A673 (cell line): ENCODE data around the gene NOLC1. TPM values are rescaled to one million over a fixed set of nuclear protein-coding genes. Genes with fewer than 3 reads are reported as not detected.
A peak's percentile ranks its signal among the peaks of the same experiment; 100 is the strongest.

Source experiments
- BruUV-seq: library from RNA; stranded (reverse); fragments of 400-500 nt; replicated peaks from 2 replicates; lab custom pipeline; 2021; lab: Mats Ljungman, UMichigan
- CTCF ChIA-PET: fragments of 300-600 bp; sonication (Branson Sonifier 250); formaldehyde crosslinking; loops from one replicate; lab custom pipeline; 2022; ENCODE audit warnings: antibody characterized with exemption; lab: Charles Lee
- POLR2A ChIA-PET: fragments of 300-600 bp; sonication (Branson Sonifier 250); formaldehyde crosslinking; loops from one replicate; lab custom pipeline; 2022; ENCODE audit warnings: antibody characterized with exemption; ENCODE audit not compliant: low non-redundant PET; lab: Charles Lee
- DNase-seq: peaks from one replicate; pipeline ENCODE4 v3.0.0-alpha.2; 2015; ENCODE audit warnings: low spot score
- H3K27ac ChIP-seq: fragments of 200-600 bp; sonication (generic); 2 replicates; pipeline ENCODE4 v1.5.1; 2016; ENCODE audit warnings: mixed run types, low read depth, mild to moderate bottlenecking, mixed read lengths, antibody characterized with exemption, low read length; ENCODE audit not compliant: poor library complexity, severe bottlenecking
- H3K27me3 ChIP-seq: fragments of 200-600 bp; sonication (generic); replicated peaks from 2 replicates; pipeline ENCODE4 v1.6.1; 2017; ENCODE audit warnings: mixed run types, low read depth, mild to moderate bottlenecking, mixed read lengths, antibody characterized with exemption, low read length; ENCODE audit not compliant: insufficient read depth, poor library complexity
- H3K36me3 ChIP-seq: fragments of 200-600 bp; sonication (generic); 2 replicates; pipeline ENCODE4 v1.6.1; 2016; ENCODE audit warnings: mixed run types, mild to moderate bottlenecking, mixed read lengths, antibody characterized with exemption, low read length; ENCODE audit not compliant: insufficient read depth, poor library complexity, severe bottlenecking
- H3K4me1 ChIP-seq: fragments of 200-600 bp; sonication (generic); 2 replicates; pipeline ENCODE4 v1.6.1; 2017; ENCODE audit warnings: mixed run types, mild to moderate bottlenecking, mixed read lengths, antibody characterized with exemption, low read length; ENCODE audit not compliant: insufficient read depth, poor library complexity, severe bottlenecking
- H3K4me3 ChIP-seq: fragments of 200-600 bp; sonication (generic); 2 replicates; pipeline ENCODE4 v1.5.1; 2016; ENCODE audit warnings: low read depth, mixed run types, mild to moderate bottlenecking, mixed read lengths, low read length; ENCODE audit not compliant: poor library complexity, severe bottlenecking
- H3K9me3 ChIP-seq: fragments of 200-600 bp; sonication (generic); 2 replicates; pipeline ENCODE4 v1.6.1; 2016; ENCODE audit warnings: mixed run types, low read depth, mild to moderate bottlenecking, mixed read lengths, antibody characterized with exemption, low read length; ENCODE audit not compliant: poor library complexity, severe bottlenecking
- EZH2 ChIP-seq: fragments of 200-600 bp; sonication (generic); IDR thresholded peaks from 2 replicates; pipeline ENCODE4 v1.6.1; 2017; ENCODE audit warnings: borderline replicate concordance, low read depth, mild to moderate bottlenecking, mixed read lengths, antibody characterized with exemption, low read length; ENCODE audit not compliant: poor library complexity, severe bottlenecking
- intact Hi-C: fragments of 100-400 bp; cut with micrococcal nuclease; formaldehyde crosslinking; loops from one replicate; pipeline ENCODE4 v1.10.0; 2022; ENCODE audit not compliant: unreplicated experiment
- total RNA-seq: library from RNA; stranded (reverse); gene quantifications from 2 replicates; pipeline ENCODE4 v1.2.3, GENCODE V29; 2021
- TF ChIP-seq, protein P1 (sequence below): fragments of 300-800, 200-600 bp; sonication (generic); conservative IDR thresholded peaks from 2 replicates; pipeline ENCODE4 v1.5.1; 2017; ENCODE audit warnings: low read depth, mild to moderate bottlenecking, antibody characterized with exemption, low read length, moderate library complexity, mixed read lengths

The NOLC1 gene
- total RNA-seq, 1 experiment from 2014 or later, result 225 TPM

DNA sequence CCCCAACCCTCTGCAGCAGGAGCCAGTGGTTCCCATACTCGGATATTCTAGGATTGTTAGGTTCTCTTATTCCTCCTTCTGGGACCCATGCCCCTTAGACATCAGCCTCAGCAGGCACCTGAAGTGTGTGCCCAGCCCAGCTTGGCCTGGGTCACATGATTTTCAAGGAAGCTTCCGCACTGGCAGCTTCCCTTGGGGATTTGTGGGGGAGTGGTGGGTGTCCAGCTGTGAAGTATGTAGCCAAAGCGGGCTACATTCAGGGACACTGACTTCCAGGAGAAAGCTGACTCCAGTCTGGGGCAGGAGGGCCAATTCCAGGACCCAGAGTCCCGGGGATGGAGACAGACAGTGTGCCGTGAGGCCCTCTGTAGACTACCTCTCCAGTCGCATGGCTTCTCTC, 33.3 kb upstream of the NOLC1 start:
- CTCF ChIA-PET, result interaction anchor here (0.6 kb wide), 1 partner anchor 17 kb away, joined by 11 read pairs; no protein-coding TSS in a partner anchor
- H3K36me3 ChIP-seq, result no peaks in the 10 kb centered on the region
- BruUV-seq, result no TSS peak
- peak overlapping the region; percentile 76 for H3K4me3 ChIP-seq
- intact Hi-C loops, result no loop called here
- H3K27ac ChIP-seq, result peak overlapping the region; percentile 81
- no peaks in the 10 kb centered on the region for H3K27me3 ChIP-seq
- TF ChIP-seq EZH2, result no peak
- TF ChIP-seq, protein P1, sequence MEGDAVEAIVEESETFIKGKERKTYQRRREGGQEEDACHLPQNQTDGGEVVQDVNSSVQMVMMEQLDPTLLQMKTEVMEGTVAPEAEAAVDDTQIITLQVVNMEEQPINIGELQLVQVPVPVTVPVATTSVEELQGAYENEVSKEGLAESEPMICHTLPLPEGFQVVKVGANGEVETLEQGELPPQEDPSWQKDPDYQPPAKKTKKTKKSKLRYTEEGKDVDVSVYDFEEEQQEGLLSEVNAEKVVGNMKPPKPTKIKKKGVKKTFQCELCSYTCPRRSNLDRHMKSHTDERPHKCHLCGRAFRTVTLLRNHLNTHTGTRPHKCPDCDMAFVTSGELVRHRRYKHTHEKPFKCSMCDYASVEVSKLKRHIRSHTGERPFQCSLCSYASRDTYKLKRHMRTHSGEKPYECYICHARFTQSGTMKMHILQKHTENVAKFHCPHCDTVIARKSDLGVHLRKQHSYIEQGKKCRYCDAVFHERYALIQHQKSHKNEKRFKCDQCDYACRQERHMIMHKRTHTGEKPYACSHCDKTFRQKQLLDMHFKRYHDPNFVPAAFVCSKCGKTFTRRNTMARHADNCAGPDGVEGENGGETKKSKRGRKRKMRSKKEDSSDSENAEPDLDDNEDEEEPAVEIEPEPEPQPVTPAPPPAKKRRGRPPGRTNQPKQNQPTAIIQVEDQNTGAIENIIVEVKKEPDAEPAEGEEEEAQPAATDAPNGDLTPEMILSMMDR, result no peak
- peaks cover 61% of the 10 kb centered on the region for H3K4me1 ChIP-seq
- DNase-seq, result peak; percentile 78
- POLR2A ChIA-PET, result interaction anchor here (0.6 kb wide), 1 partner anchor 37 kb away, joined by 7 read pairs; no protein-coding TSS in a partner anchor
- no peaks in the 10 kb centered on the region for H3K9me3 ChIP-seq

DNA sequence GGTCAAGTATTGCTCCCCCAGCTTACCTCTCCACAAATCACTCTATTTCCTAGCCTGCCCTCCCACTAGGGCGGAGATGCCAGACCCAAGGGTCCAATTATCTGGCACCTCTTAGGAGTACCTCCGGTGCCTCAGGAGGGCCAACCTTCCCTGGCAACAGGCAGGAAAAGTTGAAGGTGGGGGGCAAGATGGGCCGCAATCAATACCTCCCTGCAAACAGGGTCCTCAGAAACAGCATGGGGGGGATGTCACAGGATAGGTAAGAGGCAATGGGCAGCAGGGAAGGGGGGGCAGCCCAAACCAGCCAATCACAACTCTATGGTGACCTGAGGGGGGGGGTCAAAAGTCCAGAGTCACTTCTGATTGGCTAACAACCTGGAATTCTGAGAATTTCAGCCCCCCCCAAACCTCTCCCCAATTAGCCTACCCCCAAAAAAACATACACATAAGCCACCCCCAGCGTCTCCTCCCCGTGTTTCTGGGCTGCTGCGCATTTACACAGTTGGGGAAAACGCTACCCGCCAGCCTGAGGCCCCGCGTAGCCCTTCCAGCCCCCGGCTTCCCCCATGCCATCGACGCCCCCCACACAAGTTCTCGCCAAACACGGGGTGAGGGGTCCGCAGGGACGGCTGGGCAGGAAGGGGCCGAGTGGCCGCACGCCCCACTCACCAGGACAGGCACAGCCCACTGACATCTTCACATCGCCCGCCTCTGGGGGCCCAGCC, 32.6 kb upstream of the NOLC1 start:
- Histone ChIP-seq H3K27ac (peak overlapping the region; percentile 81), H3K9me3 (no peaks in the 10 kb centered on the region), H3K4me3 (peak overlapping the region; percentile 76), H3K27me3 (no peaks in the 10 kb centered on the region), H3K4me1 (peaks cover 61% of the 10 kb centered on the region), H3K36me3 (no peaks in the 10 kb centered on the region)
- peak; percentile 64 for DNase-seq
- POLR2A ChIA-PET, result no interaction called here
- BruUV-seq, result no TSS peak
- intact Hi-C loops, result no loop called here
- TF ChIP-seq EZH2, result no peak
- TF ChIP-seq, protein P1, result no peak
- CTCF ChIA-PET, result interaction anchor here (0.6 kb wide), 1 partner anchor 16 kb away, joined by 11 read pairs; no protein-coding TSS in a partner anchor

DNA sequence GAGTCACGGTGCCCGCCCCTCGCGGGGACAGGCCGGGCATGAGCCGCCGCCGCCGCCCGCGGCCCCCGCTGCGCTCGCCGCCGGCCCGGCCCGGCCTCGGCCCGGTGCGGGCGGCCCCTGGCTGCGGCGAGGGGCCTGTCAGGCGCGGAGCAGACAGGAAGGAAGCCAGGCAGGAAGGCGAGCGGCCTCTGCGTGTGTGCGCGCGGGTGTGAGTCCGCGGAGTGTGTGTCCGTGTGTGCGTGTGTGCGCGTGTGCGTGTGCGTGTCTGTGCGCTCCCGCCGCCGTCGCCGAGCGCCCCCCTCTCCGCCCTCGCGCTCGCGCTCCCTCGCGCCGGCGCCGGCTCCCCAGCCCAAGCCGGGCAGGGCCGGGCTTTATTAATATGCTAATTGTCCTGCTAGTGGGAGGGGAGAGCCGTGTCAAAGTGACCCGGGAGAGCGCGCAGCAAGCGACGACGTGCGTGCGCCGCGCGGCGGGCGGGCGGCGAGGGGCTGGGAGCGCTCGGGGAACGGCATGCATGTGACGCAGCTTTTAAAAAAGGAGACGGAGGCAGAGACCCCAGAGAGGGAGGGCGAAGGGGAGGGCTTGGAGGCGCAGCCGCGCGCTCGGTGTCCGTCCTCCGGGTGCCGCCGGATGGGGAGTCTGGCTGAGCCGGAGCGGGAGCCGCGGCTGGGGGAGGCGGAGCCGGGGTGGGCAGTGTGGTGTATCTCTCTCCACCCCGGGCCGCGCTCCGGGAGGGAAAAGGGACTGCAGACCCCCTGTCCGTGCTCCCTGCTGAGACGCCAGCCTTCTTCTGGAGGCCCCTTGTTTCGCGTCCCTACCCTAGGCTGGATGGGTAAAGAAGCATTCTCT, 31.8 kb upstream of the NOLC1 start, which contains the start of gene LDB1:
Gene LDB1, minus strand, starts transcription at position 227 of the 849 bp plus-strand sequence. CDS start 258 bp downstream, outside the sequence.
- no peaks in the 10 kb centered on the region for H3K27me3 ChIP-seq
- no peaks in the 10 kb centered on the region for H3K36me3 ChIP-seq
- intact Hi-C loops, result no loop called here
- DNase-seq, result peak; percentile 92
- peak within 1 kb of the TSS; percentile 76 for H3K4me3 ChIP-seq
- CTCF ChIA-PET, result no interaction called here
- peaks cover 57% of the 10 kb centered on the region for H3K4me1 ChIP-seq
- no peak for TF ChIP-seq EZH2
- TF ChIP-seq, protein P1, result no peak
- H3K27ac ChIP-seq, result peak within 1 kb of the TSS; percentile 81
- no TSS peak for BruUV-seq
- POLR2A ChIA-PET, result interaction anchor here (0.6 kb wide), 1 partner anchor 14 kb away, joined by 3 read pairs; no protein-coding TSS in a partner anchor
- no peaks in the 10 kb centered on the region for H3K9me3 ChIP-seq
